GM10847 (cell line): ENCODE measurements around the gene PRPF38A.

Experiments used
- POLR2A ChIP-seq: IDR thresholded peaks from 2 replicates; pipeline ENCODE4 v1.6.1; 2011; ENCODE audit not compliant: insufficient read length; ENCODE audit errors: extremely low read depth

The PRPF38A gene

GRCh38 chr1:52432807-52433206 is 28.4 kb downstream of the PRPF38A start:
- TF ChIP-seq POLR2A, result no peak

- TF ChIP-seq POLR2A, result no peak
Measured at GRCh38 chr1:52435211-52435610, 30.8 kb downstream of the PRPF38A start.

GRCh38 chr1:52435650-52436049 is 31.2 kb downstream of the PRPF38A start:
- no peak for TF ChIP-seq POLR2A

- no peak for TF ChIP-seq POLR2A
Measured at GRCh38 chr1:52436817-52437216, 32.4 kb downstream of the PRPF38A start.

- TF ChIP-seq POLR2A, result no peak
Measured at GRCh38 chr1:52439976-52440375, 35.6 kb downstream of the PRPF38A start.

GRCh38 chr1:52444463-52444862 is 40.1 kb downstream of the PRPF38A start:
- no peak for TF ChIP-seq POLR2A

GRCh38 chr1:52454127-52454526 is 49.7 kb downstream of the PRPF38A start:
- TF ChIP-seq POLR2A, result no peak

GRCh38 chr1:52454779-52455178 is 50.4 kb downstream of the PRPF38A start:
- no peak for TF ChIP-seq POLR2A

GRCh38 chr1:52455686-52456085 is 51.3 kb downstream of the PRPF38A start:
- TF ChIP-seq POLR2A, result no peak

GRCh38 chr1:52460694-52461093 is 56.3 kb downstream of the PRPF38A start:
- no peak for TF ChIP-seq POLR2A

GRCh38 chr1:52461821-52462220 is 57.4 kb downstream of the PRPF38A start:
- TF ChIP-seq POLR2A, result no peak

GRCh38 chr1:52463891-52464290 is 59.5 kb downstream of the PRPF38A start:
- no peak for TF ChIP-seq POLR2A

GRCh38 chr1:52469108-52469507 is 64.7 kb downstream of the PRPF38A start:
- no peak for TF ChIP-seq POLR2A
